T-helper 17 cell (primary cell): ENCODE results near the gene NFATC1. TPM values are rescaled to one million over a fixed set of nuclear protein-coding genes. Genes with fewer than 3 reads are reported as not detected.

Source experiments
- ATAC-seq: fragments of 150-1000 bp; cut with Tn5 transposase; 2 replicates; pipeline ENCODE4 v1.10.0; 2021; ENCODE audit warnings: mild to moderate bottlenecking, moderate library complexity
- DNase-seq, 3 donors: peaks; one replicate each; pipeline versions ENCODE4 v3.0.0 to v3.0.0-alpha.2; 2020 to 2021
- H3K9me3 ChIP-seq: one replicate; pipeline ENCODE4 v1.7.0; 2013; ENCODE audit warnings: low read length, mild to moderate bottlenecking; ENCODE audit not compliant: control insufficient read depth, poor library complexity, severe bottlenecking
- H3K27ac Mint-ChIP-seq: one replicate; pipeline ENCODE4 v1.8.0; 2022; ENCODE audit warnings: mild to moderate bottlenecking, moderate library complexity, mixed read lengths
- H3K27me3 Mint-ChIP-seq: one replicate; pipeline ENCODE4 v1.8.0; 2022; ENCODE audit warnings: mixed read lengths
- H3K36me3 Mint-ChIP-seq: one replicate; pipeline ENCODE4 v1.8.0; 2022; ENCODE audit warnings: low read depth, mixed read lengths
- H3K4me1 Mint-ChIP-seq: one replicate; pipeline ENCODE4 v1.8.0; 2022; ENCODE audit warnings: mild to moderate bottlenecking, mixed read lengths
- H3K4me3 Mint-ChIP-seq: one replicate; pipeline ENCODE4 v1.8.0; 2022; ENCODE audit warnings: mild to moderate bottlenecking, moderate library complexity, mixed read lengths
- total RNA-seq, 4 donors: library from RNA in 2 of 4; stranded (reverse) in 2 of 4; gene quantifications; one replicate each; pipeline ENCODE4 v1.2.3 and lab custom pipeline; 2022 to 2026

The NFATC1 gene
- total RNA-seq, 2 donors from 2014 or later = 73.4 to 77.8 TPM

DNA sequence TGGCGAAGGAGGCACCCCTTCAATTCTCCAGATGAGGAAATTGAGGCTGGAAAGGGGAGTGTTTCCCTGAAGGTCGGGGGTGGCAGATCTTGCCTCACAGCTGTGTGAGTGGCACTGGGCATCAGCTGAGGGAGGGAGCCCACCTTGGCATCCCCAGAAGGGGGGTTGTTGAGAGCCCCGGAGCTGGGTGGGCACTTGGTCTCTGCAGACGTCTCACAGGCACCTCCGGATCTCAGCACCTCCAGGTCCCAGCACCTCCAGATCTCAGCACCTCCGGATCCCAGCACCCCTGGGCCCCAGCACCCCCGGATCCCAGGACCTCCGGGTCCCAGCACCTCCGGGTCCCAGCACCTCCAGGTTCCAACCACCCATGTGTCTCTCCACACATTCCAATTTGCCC lies 137.9 kb downstream of the NFATC1 start:
- DNase-seq (no peak), ATAC-seq (no peak)
- Mint-ChIP-seq H3K4me1 (peaks cover 12% of the 10 kb centered on the region), H3K4me3 (no peak overlapping the region), H3K27ac (no peak overlapping the region), H3K36me3 (peaks cover 6% of the 10 kb centered on the region), H3K27me3 (no peaks in the 10 kb centered on the region)
- H3K9me3 ChIP-seq = no peaks in the 10 kb centered on the region

DNA sequence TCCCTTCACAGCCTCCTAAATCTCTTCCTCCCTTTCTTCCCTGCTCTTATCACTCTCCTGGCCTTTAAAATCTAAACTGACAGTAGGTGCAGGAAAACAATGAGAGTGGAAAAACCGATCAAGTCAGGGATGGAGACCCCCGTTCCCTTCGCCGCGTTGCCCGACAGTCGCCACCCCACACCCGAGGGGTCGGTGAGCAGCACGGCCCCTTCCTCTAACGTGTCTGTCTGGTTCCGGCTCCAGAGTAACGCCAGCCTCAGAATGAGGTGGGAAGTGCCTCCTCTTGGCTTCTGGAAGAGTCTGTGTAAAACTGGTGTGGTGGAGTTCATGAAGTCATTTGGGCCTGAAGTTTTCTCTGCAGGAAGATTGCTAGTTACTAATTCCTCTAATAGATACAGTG lies 138.6 kb downstream of the NFATC1 start:
- peaks cover 2% of the 10 kb centered on the region for H3K36me3 Mint-ChIP-seq
- no peaks in the 10 kb centered on the region for H3K9me3 ChIP-seq
- ATAC-seq (no peak), DNase-seq (no peak)
- no peaks in the 10 kb centered on the region for H3K27me3 Mint-ChIP-seq
- peaks cover 8% of the 10 kb centered on the region for H3K4me1 Mint-ChIP-seq
- H3K4me3 Mint-ChIP-seq = no peak overlapping the region
- H3K27ac Mint-ChIP-seq = no peak overlapping the region

DNA sequence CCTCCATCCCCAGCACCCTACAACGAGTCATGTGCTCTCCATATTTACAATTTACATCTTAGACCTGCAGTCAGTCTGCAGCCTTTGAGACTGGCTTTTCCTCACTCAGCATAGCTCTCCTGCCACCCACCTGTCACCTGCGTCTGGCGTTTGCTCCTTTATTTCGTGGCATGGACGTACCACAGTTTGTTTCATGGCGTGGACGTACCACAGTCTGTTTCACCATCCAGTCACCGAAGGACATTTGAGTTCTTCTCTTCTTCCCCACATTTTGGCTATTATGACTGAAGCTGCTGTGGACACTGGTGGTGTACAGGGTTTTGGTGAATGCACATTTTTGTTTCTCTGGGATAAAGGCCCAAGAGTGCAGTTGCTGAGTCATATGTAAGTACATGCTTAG lies 142.0 kb downstream of the NFATC1 start:
- Mint-ChIP-seq H3K36me3 (peaks cover 5% of the 10 kb centered on the region), H3K4me3 (no peak overlapping the region), H3K27ac (no peak overlapping the region), H3K27me3 (no peaks in the 10 kb centered on the region), H3K4me1 (peaks cover 13% of the 10 kb centered on the region)
- H3K9me3 ChIP-seq = no peaks in the 10 kb centered on the region
- DNase-seq = no peak
- ATAC-seq = no peak

DNA sequence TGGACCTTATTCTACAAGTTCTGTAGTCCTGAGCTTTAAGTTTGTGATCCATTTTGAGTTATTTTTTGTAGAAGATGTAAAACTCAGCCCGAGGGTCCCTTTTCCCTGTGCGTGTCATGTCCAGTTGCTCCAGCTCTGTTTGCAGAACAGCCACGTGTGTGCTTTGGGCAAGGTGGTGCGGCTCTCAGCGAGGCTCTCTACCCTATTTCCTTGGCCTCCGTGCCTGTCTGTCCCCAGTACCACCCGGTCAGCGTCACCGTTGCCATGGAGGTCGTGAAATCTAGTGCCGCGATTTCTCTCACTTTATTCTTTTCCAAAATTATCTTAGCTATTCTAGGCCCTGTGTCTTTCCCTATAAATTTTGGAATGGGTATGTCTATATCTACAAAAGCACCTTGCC lies 142.9 kb downstream of the NFATC1 start:
- DNase-seq (no peak), ATAC-seq (no peak)
- H3K4me3 Mint-ChIP-seq = no peak overlapping the region
- H3K27ac Mint-ChIP-seq = no peak overlapping the region
- H3K9me3 ChIP-seq = no peaks in the 10 kb centered on the region
- H3K27me3 Mint-ChIP-seq = no peaks in the 10 kb centered on the region
- peaks cover 13% of the 10 kb centered on the region for H3K4me1 Mint-ChIP-seq
- peaks cover 5% of the 10 kb centered on the region for H3K36me3 Mint-ChIP-seq

GRCh38 chr18:79540161-79540903 lies 144.6 kb downstream of the NFATC1 start:
- Mint-ChIP-seq H3K36me3 (peaks cover 5% of the 10 kb centered on the region), H3K4me3 (no peak overlapping the region), H3K27ac (no peak overlapping the region), H3K4me1 (peaks cover 13% of the 10 kb centered on the region), H3K27me3 (no peaks in the 10 kb centered on the region)
- no peaks in the 10 kb centered on the region for H3K9me3 ChIP-seq
- ATAC-seq (no peak), DNase-seq (no peak)

GRCh38 chr18:79540904-79541282 lies 145.2 kb downstream of the NFATC1 start:
- Mint-ChIP-seq H3K27me3 (no peaks in the 10 kb centered on the region), H3K4me1 (peaks cover 13% of the 10 kb centered on the region), H3K4me3 (no peak overlapping the region), H3K36me3 (peaks cover 5% of the 10 kb centered on the region), H3K27ac (no peak overlapping the region)
- no peaks in the 10 kb centered on the region for H3K9me3 ChIP-seq
- ATAC-seq (no peak), DNase-seq (no peak)

GRCh38 chr18:79542213-79542612 lies 146.5 kb downstream of the NFATC1 start:
- no peaks in the 10 kb centered on the region for H3K27me3 Mint-ChIP-seq
- DNase-seq = no peak
- no peak overlapping the region for H3K4me3 Mint-ChIP-seq
- H3K4me1 Mint-ChIP-seq = peaks cover 5% of the 10 kb centered on the region
- no peak for ATAC-seq
- H3K27ac Mint-ChIP-seq = no peak overlapping the region
- peaks cover 5% of the 10 kb centered on the region for H3K36me3 Mint-ChIP-seq
- H3K9me3 ChIP-seq = no peaks in the 10 kb centered on the region

- no peak overlapping the region for H3K27ac Mint-ChIP-seq
- H3K36me3 Mint-ChIP-seq = peaks cover 3% of the 10 kb centered on the region
- H3K4me1 Mint-ChIP-seq = peaks cover 5% of the 10 kb centered on the region
- DNase-seq (no peak), ATAC-seq (no peak)
- H3K27me3 Mint-ChIP-seq = no peaks in the 10 kb centered on the region
- H3K9me3 ChIP-seq = no peaks in the 10 kb centered on the region
- no peak overlapping the region for H3K4me3 Mint-ChIP-seq
Measured at GRCh38 chr18:79542876-79543750, 147.4 kb downstream of the NFATC1 start.

DNA sequence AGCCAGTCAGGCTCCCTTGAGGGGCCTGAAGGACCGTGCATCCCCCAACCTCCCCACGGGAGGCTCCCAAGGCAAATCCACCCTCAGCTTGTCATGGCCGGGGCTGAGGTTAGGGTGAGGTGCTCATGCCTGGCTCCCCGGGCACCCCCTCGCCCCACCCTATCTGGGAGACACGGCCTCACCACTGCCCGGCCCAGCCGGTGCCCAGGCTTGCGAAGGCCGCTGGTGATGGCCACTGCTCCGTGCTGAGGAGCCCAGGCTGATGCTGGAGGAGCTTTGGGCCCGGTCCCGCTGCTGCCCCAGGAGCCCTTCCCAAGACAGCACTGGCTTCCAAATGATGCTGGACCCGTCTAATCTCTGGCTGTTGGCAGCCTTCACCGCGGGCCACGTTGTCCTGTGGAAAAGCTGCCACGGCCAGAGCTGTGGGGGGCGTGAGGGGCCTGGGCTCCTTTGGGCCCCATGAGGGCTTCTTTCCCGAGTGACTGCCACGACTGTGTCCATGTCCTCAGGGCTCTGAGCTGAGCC lies 148.2 kb downstream of the NFATC1 start:
- no peaks in the 10 kb centered on the region for H3K27me3 Mint-ChIP-seq
- no peak for ATAC-seq
- no peak for DNase-seq

DNA sequence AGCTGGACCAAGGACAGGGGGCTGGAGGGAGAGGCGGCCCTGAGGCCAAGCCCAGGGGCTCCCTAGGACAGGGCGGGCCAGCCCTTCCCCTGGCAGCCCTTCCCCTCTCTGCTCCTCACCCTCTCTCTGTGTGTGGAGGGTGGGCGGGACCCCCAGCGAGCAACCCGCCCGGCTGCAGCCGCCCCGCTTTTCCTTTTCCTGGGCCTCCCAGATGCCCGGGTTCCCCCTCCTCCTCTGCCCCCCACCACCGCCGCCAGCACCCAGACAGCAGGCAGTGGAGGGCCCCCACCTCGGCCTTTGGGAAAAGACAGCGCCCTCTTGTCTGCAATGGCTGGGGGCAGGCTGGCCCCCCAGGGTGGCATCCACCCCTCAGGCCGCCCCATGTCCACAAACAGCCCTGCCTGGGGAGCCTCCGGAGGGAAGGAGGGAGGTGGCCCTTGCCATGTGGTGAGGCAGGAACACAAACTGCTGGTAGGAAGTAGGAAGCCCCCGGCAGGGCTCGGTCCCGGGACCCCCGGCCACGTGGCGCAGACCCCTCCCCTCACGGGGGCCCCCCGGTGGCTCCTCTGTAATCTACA lies 148.7 kb downstream of the NFATC1 start:
- DNase-seq = no peak
- peaks cover 3% of the 10 kb centered on the region for H3K36me3 Mint-ChIP-seq

More for the DNA sequence above, 148.2 kb downstream of the NFATC1 start:
- Mint-ChIP-seq H3K4me1 (peaks cover 5% of the 10 kb centered on the region), H3K36me3 (peaks cover 3% of the 10 kb centered on the region), H3K4me3 (no peak overlapping the region), H3K27ac (no peak overlapping the region)
- H3K9me3 ChIP-seq = no peaks in the 10 kb centered on the region

DNA sequence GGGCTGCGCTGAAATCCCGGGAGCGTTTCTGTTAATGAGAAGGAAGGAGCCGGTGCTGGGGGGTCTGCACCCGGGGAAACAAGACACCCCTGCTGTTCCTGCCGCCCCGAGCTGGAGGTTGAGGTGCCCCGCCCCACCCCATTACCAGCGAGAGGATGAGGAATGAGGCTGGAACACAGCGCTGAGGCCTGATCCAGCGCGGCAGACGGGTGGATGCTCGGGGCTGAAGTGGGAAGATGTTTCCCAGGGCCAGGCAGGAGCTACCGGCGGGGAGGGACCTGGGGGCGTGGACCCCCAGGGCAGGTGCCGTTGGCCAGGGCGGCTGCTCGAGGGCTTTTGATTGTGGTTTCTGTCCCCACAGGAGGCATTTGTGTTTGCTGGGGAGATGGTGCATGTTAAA lies 149.5 kb downstream of the NFATC1 start:
- no peaks in the 10 kb centered on the region for H3K9me3 ChIP-seq
- Mint-ChIP-seq H3K27me3 (no peaks in the 10 kb centered on the region), H3K4me1 (peaks cover 2% of the 10 kb centered on the region), H3K36me3 (no peaks in the 10 kb centered on the region), H3K27ac (no peak overlapping the region), H3K4me3 (no peak overlapping the region)
- no peak for ATAC-seq
- no peak for DNase-seq

More for the DNA sequence above, 148.7 kb downstream of the NFATC1 start:
- no peaks in the 10 kb centered on the region for H3K9me3 ChIP-seq
- H3K27ac Mint-ChIP-seq = no peak overlapping the region
- no peak for ATAC-seq
- no peaks in the 10 kb centered on the region for H3K27me3 Mint-ChIP-seq
- peaks cover 5% of the 10 kb centered on the region for H3K4me1 Mint-ChIP-seq
- no peak overlapping the region for H3K4me3 Mint-ChIP-seq

DNA sequence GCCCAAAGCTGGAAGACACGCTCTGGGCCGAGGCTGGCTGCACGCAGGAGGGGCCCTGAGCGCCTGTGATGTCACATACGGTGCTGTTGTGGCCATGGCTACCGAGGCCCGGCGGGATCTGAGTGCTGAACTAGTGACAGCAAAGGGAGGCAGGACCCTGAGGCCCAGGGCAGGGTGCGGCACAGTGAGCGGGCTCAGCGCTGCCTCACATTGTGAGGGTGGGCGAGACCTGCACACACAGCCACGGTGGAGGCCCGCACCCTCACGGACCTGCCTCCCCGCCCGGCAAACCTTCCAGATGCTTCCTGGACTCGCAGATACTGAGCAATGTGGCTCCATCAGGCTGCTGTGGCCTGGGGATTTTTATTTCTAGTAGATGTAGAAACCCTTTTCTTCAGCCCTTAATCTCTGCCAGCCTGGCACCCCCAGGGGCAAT lies 150.0 kb downstream of the NFATC1 start:
- H3K36me3 Mint-ChIP-seq = no peaks in the 10 kb centered on the region
- H3K4me1 Mint-ChIP-seq = peaks cover 2% of the 10 kb centered on the region
- ATAC-seq (no peak), DNase-seq (no peak)
- H3K27me3 Mint-ChIP-seq = no peaks in the 10 kb centered on the region
- no peak overlapping the region for H3K4me3 Mint-ChIP-seq
- H3K27ac Mint-ChIP-seq = no peak overlapping the region
- no peaks in the 10 kb centered on the region for H3K9me3 ChIP-seq

GRCh38 chr18:79546781-79547272 lies 151.1 kb downstream of the NFATC1 start:
- no peaks in the 10 kb centered on the region for H3K36me3 Mint-ChIP-seq
- no peaks in the 10 kb centered on the region for H3K27me3 Mint-ChIP-seq
- ATAC-seq (no peak), DNase-seq (no peak)
- peaks cover 2% of the 10 kb centered on the region for H3K4me1 Mint-ChIP-seq
- H3K27ac Mint-ChIP-seq = no peak overlapping the region
- H3K4me3 Mint-ChIP-seq = no peak overlapping the region
- H3K9me3 ChIP-seq = no peaks in the 10 kb centered on the region
